ENCODE results near the gene VEGFD.

VEGFD gene

GRCh38 chrX:15335135-15336022 lies 48.8 kb downstream of the VEGFD start, which contains the start of gene PIGA:
PIGA (minus strand) TSS chrX:15335523; CDS start chrX:15331930, 3,593 bp downstream.
- H3K4me3 ChIP-seq (ENCODE audit: insufficient read depth, low read length, poor library complexity, severe bottlenecking), result peak within 1 kb of the TSS; percentile 79
- H3K36me3 ChIP-seq (ENCODE audit: low read length), result no peaks in the 10 kb centered on the region
- no peaks in the 10 kb centered on the region for H3K9me2 ChIP-seq (replicated peaks; ENCODE audit: insufficient read depth, low read length)
- TF ChIP-seq CTCF (IDR thresholded peaks at IDR 0.05; ENCODE audit: insufficient read depth, low read length, poor library complexity, severe bottlenecking) (no peak), EZH2phosphoT487 (conservative IDR thresholded peaks at IDR 0.05; ENCODE audit: low read length) (no peak)
- no peaks in the 10 kb centered on the region for H3F3A ChIP-seq (ENCODE audit: insufficient read depth)
- H3K27me3 ChIP-seq (ENCODE audit: low read length), result no peaks in the 10 kb centered on the region
- H2AFZ ChIP-seq (ENCODE audit: low read depth, low read length, severe bottlenecking), result peak within 1 kb of the TSS; percentile 84
- H3K9me3 ChIP-seq (ENCODE audit: insufficient read depth, low read length), result no peaks in the 10 kb centered on the region
- peak within 1 kb of the TSS; percentile 79 for H3K4me2 ChIP-seq (ENCODE audit: low read depth, low read length, poor library complexity, severe bottlenecking)
- no peak within 1 kb of the TSS; the same call in 1 of the 2 replicates for H3K27ac ChIP-seq (ENCODE audit: low read depth, low read length)
- no peaks in the 10 kb centered on the region for H4K20me1 ChIP-seq (ENCODE audit: low read depth, low read length)
- H3K79me2 ChIP-seq (ENCODE audit: insufficient read depth, low read length), result peaks cover 7% of the 10 kb centered on the region; the same call in 1 of the 2 replicates
- H3K9ac ChIP-seq (ENCODE audit: low read length), result peak within 1 kb of the TSS; percentile 87

- TF ChIP-seq EZH2phosphoT487 (conservative IDR thresholded peaks at IDR 0.05; ENCODE audit: low read length) (no peak), CTCF (IDR thresholded peaks at IDR 0.05; ENCODE audit: insufficient read depth, low read length, poor library complexity, severe bottlenecking) (no peak)
- Histone ChIP-seq H3F3A (ENCODE audit: insufficient read depth) (no peaks in the 10 kb centered on the region), H3K4me3 (ENCODE audit: insufficient read depth, low read length, poor library complexity, severe bottlenecking) (peak overlapping the region; percentile 79), H3K27me3 (ENCODE audit: low read length) (no peaks in the 10 kb centered on the region), H3K27ac (ENCODE audit: low read depth, low read length) (no peak overlapping the region; the same call in 1 of the 2 replicates), H4K20me1 (ENCODE audit: low read depth, low read length) (no peaks in the 10 kb centered on the region), H3K79me2 (ENCODE audit: insufficient read depth, low read length) (peaks cover 7% of the 10 kb centered on the region; the same call in 1 of the 2 replicates), H3K36me3 (ENCODE audit: low read length) (no peaks in the 10 kb centered on the region), H3K9me3 (ENCODE audit: insufficient read depth, low read length) (no peaks in the 10 kb centered on the region), H3K9me2 (replicated peaks; ENCODE audit: insufficient read depth, low read length) (no peaks in the 10 kb centered on the region), H2AFZ (ENCODE audit: low read depth, low read length, severe bottlenecking) (peak overlapping the region; percentile 62), H3K9ac (ENCODE audit: low read length) (peak overlapping the region; percentile 87), H3K4me2 (ENCODE audit: low read depth, low read length, poor library complexity, severe bottlenecking) (peak overlapping the region; percentile 71)
Measured at GRCh38 chrX:15334561-15334960, 49.7 kb downstream of the VEGFD start.

GRCh38 chrX:15328821-15329220 lies 55.4 kb downstream of the VEGFD start:
- no peak overlapping the region for H3K4me2 ChIP-seq (ENCODE audit: low read depth, low read length, poor library complexity, severe bottlenecking)
- H3K9ac ChIP-seq (ENCODE audit: low read length), result no peak overlapping the region
- H3F3A ChIP-seq (ENCODE audit: insufficient read depth), result no peaks in the 10 kb centered on the region
- no peaks in the 10 kb centered on the region for H3K79me2 ChIP-seq (ENCODE audit: insufficient read depth, low read length)
- TF ChIP-seq EZH2phosphoT487 (conservative IDR thresholded peaks at IDR 0.05; ENCODE audit: low read length) (no peak), CTCF (IDR thresholded peaks at IDR 0.05; ENCODE audit: insufficient read depth, low read length, poor library complexity, severe bottlenecking) (no peak)
- H3K9me2 ChIP-seq (replicated peaks; ENCODE audit: insufficient read depth, low read length), result no peaks in the 10 kb centered on the region
- H3K27me3 ChIP-seq (ENCODE audit: low read length), result no peaks in the 10 kb centered on the region
- H4K20me1 ChIP-seq (ENCODE audit: low read depth, low read length), result no peaks in the 10 kb centered on the region
- no peak overlapping the region for H3K4me3 ChIP-seq (ENCODE audit: insufficient read depth, low read length, poor library complexity, severe bottlenecking)
- H3K36me3 ChIP-seq (ENCODE audit: low read length), result no peaks in the 10 kb centered on the region
- H3K9me3 ChIP-seq (ENCODE audit: insufficient read depth, low read length), result no peaks in the 10 kb centered on the region
- no peak overlapping the region for H2AFZ ChIP-seq (ENCODE audit: low read depth, low read length, severe bottlenecking)
- no peak overlapping the region for H3K27ac ChIP-seq (ENCODE audit: low read depth, low read length)
